Liver (tissue), 9 donors: ENCODE results near the gene GAD1. TPM values are rescaled to one million over a fixed set of nuclear protein-coding genes. Genes with fewer than 3 reads are reported as not detected.

Source experiments
- DNase-seq: peaks from one replicate; pipeline ENCODE4 v3.0.0-alpha.2; 2017; ENCODE audit warnings: low spot score
- H3K27ac ChIP-seq, 2 donors: one replicate each; pipeline ENCODE4 v1.7.0; 2013; ENCODE audit warnings: inconsistent platforms in 2 of 2, low read length in 2 of 2, control low read depth in 1 of 2, low read depth in 1 of 2, mild to moderate bottlenecking in 1 of 2
- H3K27me3 ChIP-seq, 4 donors: one replicate each; pipeline versions ENCODE4 v1.6.1 to v1.7.0; 2013; ENCODE audit warnings: low read length in 3 of 4, inconsistent platforms in 1 of 4, mild to moderate bottlenecking in 1 of 4, moderate library complexity in 1 of 4; ENCODE audit not compliant: control insufficient read depth in 4 of 4, insufficient read depth in 4 of 4
- H3K36me3 ChIP-seq, 4 donors: one replicate each; pipeline versions ENCODE4 v1.6.1 to v1.7.0; 2013; ENCODE audit warnings: low read length in 3 of 4, mild to moderate bottlenecking in 3 of 4, low read depth in 1 of 4, moderate library complexity in 1 of 4; ENCODE audit not compliant: control insufficient read depth in 4 of 4, insufficient read depth in 3 of 4
- H3K4me1 ChIP-seq, 4 donors: one replicate each; pipeline versions ENCODE4 v1.6.1 to v1.7.0; 2013; ENCODE audit warnings: low read length in 3 of 4, mild to moderate bottlenecking in 3 of 4, moderate library complexity in 1 of 4; ENCODE audit not compliant: control insufficient read depth in 4 of 4, insufficient read depth in 4 of 4
- H3K4me3 ChIP-seq, 3 donors: one replicate each; pipeline versions ENCODE4 v1.6.1 to v1.7.0; 2013; ENCODE audit warnings: low read length in 3 of 3, control low read depth in 1 of 3, low read depth in 1 of 3, mild to moderate bottlenecking in 1 of 3
- H3K9ac ChIP-seq, 2 donors: one replicate each; pipeline ENCODE4 v1.7.0; 2013; ENCODE audit warnings: low read length in 2 of 2, mild to moderate bottlenecking in 2 of 2, moderate library complexity in 2 of 2, control low read depth in 1 of 2, low read depth in 1 of 2
- H3K9me3 ChIP-seq, 4 donors: one replicate each; pipeline versions ENCODE4 v1.6.1 to v1.7.0; 2013; ENCODE audit warnings: low read length in 3 of 4; ENCODE audit not compliant: control insufficient read depth in 4 of 4
- CTCF ChIP-seq: fragments of 150-350 bp; IDR thresholded peaks from 2 replicates; pipeline ENCODE4 v1.5.1; 2017; ENCODE audit warnings: improper control_type of control experiment, low read depth, low read length; ENCODE audit not compliant: missing input control
- FOXA1 ChIP-seq: IDR thresholded peaks from 2 replicates; pipeline ENCODE4 v1.6.1; 2016; ENCODE audit warnings: antibody characterized with exemption
- FOXA2 ChIP-seq: IDR thresholded peaks from 2 replicates; pipeline ENCODE4 v1.6.1; 2016; ENCODE audit warnings: antibody characterized with exemption
- GABPA ChIP-seq, 2 donors: IDR thresholded peaks in 1 of 2; conservative IDR thresholded peaks in 1 of 2; 2 replicates each; pipeline ENCODE4 v1.6.1; 2016; ENCODE audit warnings: antibody characterized with exemption in 2 of 2, mild to moderate bottlenecking in 1 of 2, moderate library complexity in 1 of 2
- HNF4A ChIP-seq, 2 donors: conservative IDR thresholded peaks; 2 replicates each; pipeline ENCODE4 v1.6.1; 2016; ENCODE audit warnings: antibody characterized with exemption in 2 of 2, mild to moderate bottlenecking in 2 of 2
- HNF4G ChIP-seq: IDR thresholded peaks from 2 replicates; pipeline ENCODE4 v1.6.1; 2016; ENCODE audit warnings: antibody characterized with exemption
- JUND ChIP-seq, 2 donors: IDR thresholded peaks; 2 replicates each; pipeline ENCODE4 v1.6.1; 2016; ENCODE audit warnings: antibody characterized with exemption in 2 of 2
- NR2F2 ChIP-seq: IDR thresholded peaks from 2 replicates; pipeline ENCODE4 v1.6.1; 2016; ENCODE audit warnings: antibody characterized with exemption
- RAD21 ChIP-seq, 2 donors: IDR thresholded peaks; 2 replicates each; pipeline ENCODE4 v1.6.1; 2016; ENCODE audit warnings: antibody characterized with exemption in 2 of 2, mild to moderate bottlenecking in 2 of 2
- REST ChIP-seq: IDR thresholded peaks from 2 replicates; pipeline ENCODE4 v1.6.1; 2016; ENCODE audit warnings: antibody characterized with exemption, mild to moderate bottlenecking
- SP1 ChIP-seq: IDR thresholded peaks from 2 replicates; pipeline ENCODE4 v1.6.1; 2018; ENCODE audit warnings: antibody characterized with exemption, mild to moderate bottlenecking
- TAF1 ChIP-seq: conservative IDR thresholded peaks from 2 replicates; pipeline ENCODE4 v1.6.1; 2016; ENCODE audit warnings: antibody characterized with exemption, mild to moderate bottlenecking
- YY1 ChIP-seq: IDR thresholded peaks from 2 replicates; pipeline ENCODE4 v1.6.1; 2016; ENCODE audit warnings: antibody characterized with exemption, mild to moderate bottlenecking
- ZBTB33 ChIP-seq: IDR thresholded peaks from 2 replicates; pipeline ENCODE4 v1.6.1; 2016; ENCODE audit warnings: antibody characterized with exemption
- WGBS: extraction: QIAGEN DNeasy Blood & Tissue Kit; methylation state at CpG from one replicate; pipeline ENCODE4 v1.1.7; 2013; 5-methylcytosine and 5-hydroxymethylcytosine counted together
- polyA plus RNA-seq, 2 donors: library from polyadenylated mRNA; stranded (reverse) in 1 of 2; unstranded in 1 of 2; fragments of 200-250 nt in 1 of 2; fragments of >200 nt in 1 of 2; fragmentation: Nextera tagmentation in 1 of 2; extraction: Ambion mirVana in 1 of 2; gene quantifications; one replicate each; pipeline versions ENCODE4 v1.2.1 to v1.2.3, GENCODE V29; 2013 to 2015
- total RNA-seq, 2 donors: library from RNA; depleted of rRNA; stranded (reverse); fragments of >200 nt; gene quantifications; one replicate each; pipeline ENCODE4 v1.2.3, GENCODE V29; 2014
- TF ChIP-seq, protein P1 (sequence below): IDR thresholded peaks from 2 replicates; pipeline ENCODE4 v1.6.1; 2016; ENCODE audit warnings: antibody characterized with exemption
- TF ChIP-seq, protein P2 (sequence below): IDR thresholded peaks from 2 replicates; pipeline ENCODE4 v1.6.1; 2016; ENCODE audit warnings: antibody characterized with exemption
- donor health status: healthy.
- donor health status: healthy.
- donor health status: healthy.
- donor health status: healthy.
- donor health status: healthy.

The GAD1 gene
- total and polyA plus RNA-seq, 4 donors: 0.08 to 0.19 TPM; not detected in 2

- TF ChIP-seq ZBTB33: no peak
- TF ChIP-seq GABPA (IDR thresholded peaks at IDR 0.05 in 1 of 2, conservative IDR thresholded peaks at IDR 0.05 in 1 of 2): no peak
- no peak for TF ChIP-seq CTCF
- TF ChIP-seq NR2F2: no peak
Observed at GRCh38 chr2:170878505-170878904, 61.8 kb downstream of the GAD1 start (continued).

DNA sequence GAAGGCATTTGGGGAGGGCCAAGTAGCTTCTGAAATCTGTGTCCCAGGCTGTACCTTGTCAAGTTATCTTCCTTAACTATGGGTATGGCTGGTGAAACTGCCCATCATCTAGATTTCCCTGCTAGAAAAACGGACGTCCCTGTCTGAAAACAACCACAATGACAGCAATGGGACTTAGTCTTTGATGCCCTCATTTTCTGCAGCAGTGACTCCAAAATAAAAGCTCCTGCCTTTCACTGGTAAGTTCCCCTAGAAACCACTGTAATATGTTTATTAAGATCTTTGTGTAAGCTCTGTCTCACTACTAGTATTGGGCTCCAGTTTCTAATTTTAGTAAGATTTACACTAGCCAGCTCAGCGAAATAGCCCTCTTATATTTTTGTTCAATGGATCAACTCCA lies 65.2 kb downstream of the GAD1 start:
- TF ChIP-seq NR2F2 (no peak), SP1 (no peak), FOXA2 (no peak), YY1 (no peak), FOXA1 (no peak), RAD21 (IDR thresholded peaks at IDR 0.05) (no peak), HNF4G (no peak), HNF4A (conservative IDR thresholded peaks at IDR 0.05) (no peak), GABPA (IDR thresholded peaks at IDR 0.05 in 1 of 2, conservative IDR thresholded peaks at IDR 0.05 in 1 of 2) (no peak), REST (no peak), JUND (IDR thresholded peaks at IDR 0.05) (no peak), CTCF (no peak), TAF1 (no peak)
- TF ChIP-seq, protein P1, sequence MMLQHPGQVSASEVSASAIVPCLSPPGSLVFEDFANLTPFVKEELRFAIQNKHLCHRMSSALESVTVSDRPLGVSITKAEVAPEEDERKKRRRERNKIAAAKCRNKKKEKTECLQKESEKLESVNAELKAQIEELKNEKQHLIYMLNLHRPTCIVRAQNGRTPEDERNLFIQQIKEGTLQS: no peak
- TF ChIP-seq, protein P2, sequence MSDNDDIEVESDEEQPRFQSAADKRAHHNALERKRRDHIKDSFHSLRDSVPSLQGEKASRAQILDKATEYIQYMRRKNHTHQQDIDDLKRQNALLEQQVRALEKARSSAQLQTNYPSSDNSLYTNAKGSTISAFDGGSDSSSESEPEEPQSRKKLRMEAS: no peak
- WGBS: 68% methylated on average over 3 of the region's 3 CpGs
- no peak overlapping the region for H3K27ac ChIP-seq
- no peak overlapping the region for H3K4me3 ChIP-seq
- peaks cover 0 to 4% (median 0%) of the 10 kb centered on the region in 4 donors for H3K27me3 ChIP-seq
- peaks cover 0 to 4% (median 0%) of the 10 kb centered on the region in 4 donors for H3K4me1 ChIP-seq
- no peak for DNase-seq
- H3K36me3 ChIP-seq: no peaks in the 10 kb centered on the region
- no peaks in the 10 kb centered on the region for H3K9me3 ChIP-seq
- H3K9ac ChIP-seq: no peak overlapping the region
